Superior temporal gyrus (tissue), 1 donor: ENCODE results near the gene SIGLEC15.
"Not testable (repeated sequence)": the region's sequence is repeated elsewhere in the genome, so short reads cannot be mapped to it uniquely, and the experiment has no call there.

Source experiments
- DNase-seq: peaks from one replicate; pipeline ENCODE4 v3.0.0-alpha.2; 2016; ENCODE audit errors: extremely low spot score

Gene SIGLEC15

GRCh38 chr18:45820106-45820745 is 5.2 kb upstream of the SIGLEC15 start:
- DNase-seq, result no peak

- DNase-seq, result no peak
Observed at GRCh38 chr18:45821026-45821425, 4.4 kb upstream of the SIGLEC15 start.

GRCh38 chr18:45821711-45822110 is 3.8 kb upstream of the SIGLEC15 start:
- DNase-seq, result no peak

GRCh38 chr18:45826084-45826483 is 609 bp downstream of the SIGLEC15 start:
- no peak for DNase-seq

- DNase-seq, result not testable (repeated sequence)
Observed at GRCh38 chr18:45826716-45827115, 1.2 kb downstream of the SIGLEC15 start.

GRCh38 chr18:45828917-45829811 is 3.7 kb downstream of the SIGLEC15 start:
- no peak for DNase-seq

GRCh38 chr18:45829855-45830254 is 4.4 kb downstream of the SIGLEC15 start:
- no peak for DNase-seq

GRCh38 chr18:45830917-45831316 is 5.4 kb downstream of the SIGLEC15 start:
- DNase-seq, result no peak

GRCh38 chr18:45833846-45834245 is 8.4 kb downstream of the SIGLEC15 start:
- no peak for DNase-seq

GRCh38 chr18:45834306-45834705 is 8.8 kb downstream of the SIGLEC15 start:
- DNase-seq, result no peak

- DNase-seq, result no peak
Observed at GRCh38 chr18:45835057-45835636, 9.7 kb downstream of the SIGLEC15 start.

- DNase-seq, result no peak
Observed at GRCh38 chr18:45836242-45837205, 11.0 kb downstream of the SIGLEC15 start.

- DNase-seq, result no peak
Observed at GRCh38 chr18:45837283-45838070, 12.0 kb downstream of the SIGLEC15 start.

- no peak for DNase-seq
Observed at GRCh38 chr18:45838302-45839070, 13.0 kb downstream of the SIGLEC15 start.

GRCh38 chr18:45839414-45840395 is 14.2 kb downstream of the SIGLEC15 start:
- no peak for DNase-seq

GRCh38 chr18:45841060-45841764 is 15.7 kb downstream of the SIGLEC15 start:
- no peak for DNase-seq

- DNase-seq, result no peak
Observed at GRCh38 chr18:45841765-45842442, 16.4 kb downstream of the SIGLEC15 start.

GRCh38 chr18:45843019-45843418 is 17.5 kb downstream of the SIGLEC15 start:
- no peak for DNase-seq
